Measurements from ENCODE around the gene MYLK. TPM values are rescaled to one million over a fixed set of nuclear protein-coding genes. Genes with fewer than 3 reads are reported as not detected.
"Not testable (repeated sequence)": the region's sequence is repeated elsewhere in the genome, so short reads cannot be mapped to it uniquely, and the experiment has no call there.

Gene MYLK
- total RNA-seq, 1 donor from 2014 or later: 24.3 TPM

- no peak for DNase-seq (ENCODE audit: low read depth, low spot score)
These were observed 256.2 kb downstream of the MYLK start for GRCh38 chr3:123627673-123628670.

DNA sequence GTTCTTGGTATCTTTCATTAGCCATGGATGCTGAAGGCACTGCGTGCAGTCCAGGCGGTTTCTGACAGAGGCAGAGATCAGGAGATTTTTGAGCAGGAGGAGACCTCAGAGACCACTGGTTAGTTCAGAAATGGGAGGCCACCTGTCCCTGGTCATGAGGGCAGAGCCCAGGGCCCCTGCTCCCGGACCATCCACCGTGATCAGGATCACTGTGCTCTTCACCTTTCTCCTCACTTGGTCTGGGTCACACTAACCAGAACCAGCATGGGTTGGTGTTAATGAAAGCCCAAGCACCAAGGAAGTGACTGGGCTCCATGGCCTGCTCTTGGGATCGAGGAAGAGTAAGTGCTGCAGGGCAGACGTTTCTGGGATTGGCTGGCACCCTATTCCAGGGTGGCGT, 257.3 kb downstream of the MYLK start:
- no peak for DNase-seq (ENCODE audit: low read depth, low spot score)

- no peak for DNase-seq (ENCODE audit: low read depth, low spot score)
These were observed 259.8 kb downstream of the MYLK start for GRCh38 chr3:123624302-123624701.

DNA sequence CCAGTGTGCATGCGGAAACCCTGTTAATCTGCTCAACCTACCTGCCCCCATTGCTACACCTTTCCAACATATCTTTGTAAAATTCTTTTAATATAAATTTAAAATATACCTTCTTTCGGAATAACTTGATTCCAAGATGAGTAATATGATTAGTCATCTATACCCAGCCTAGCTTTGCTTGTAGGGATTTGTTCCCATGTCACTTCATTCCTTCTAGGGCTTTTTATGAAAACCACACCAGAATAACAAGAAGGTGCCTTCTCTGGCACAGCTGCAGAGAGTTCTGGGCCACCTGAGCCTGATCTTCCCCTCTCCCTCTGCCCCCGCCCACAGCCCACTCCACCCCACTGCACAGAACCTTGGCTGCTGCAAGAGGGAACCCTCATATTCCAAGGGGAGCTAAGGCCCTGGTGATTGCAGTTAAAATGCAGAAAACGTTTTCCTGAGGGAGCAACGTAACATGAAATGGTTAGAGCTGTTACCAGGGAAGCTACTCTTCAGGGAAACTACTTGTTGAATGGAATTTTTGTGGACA, 260.7 kb downstream of the MYLK start:
- DNase-seq (ENCODE audit: low read depth, low spot score): no peak

- DNase-seq (ENCODE audit: low read depth, low spot score): no peak
These were observed 261.4 kb downstream of the MYLK start for GRCh38 chr3:123622766-123623165.

DNA sequence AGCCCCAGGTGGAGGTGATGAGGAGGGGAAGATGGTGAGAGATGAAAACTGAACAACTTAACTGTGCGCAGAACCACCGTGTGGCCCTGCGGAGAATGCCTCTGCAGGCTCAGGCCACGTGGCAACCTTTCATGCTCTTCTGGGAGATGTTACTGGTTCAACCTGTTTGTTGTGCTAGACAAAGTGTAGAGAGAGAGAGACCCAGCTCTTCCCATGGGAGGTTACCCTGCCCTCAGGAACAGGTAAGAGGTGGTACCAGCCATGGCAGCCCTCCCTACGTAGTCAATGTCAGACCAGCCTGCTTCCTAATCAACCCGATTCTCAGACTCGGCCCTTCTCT, 262.3 kb downstream of the MYLK start:
- DNase-seq (ENCODE audit: low read depth, low spot score): no peak

DNA sequence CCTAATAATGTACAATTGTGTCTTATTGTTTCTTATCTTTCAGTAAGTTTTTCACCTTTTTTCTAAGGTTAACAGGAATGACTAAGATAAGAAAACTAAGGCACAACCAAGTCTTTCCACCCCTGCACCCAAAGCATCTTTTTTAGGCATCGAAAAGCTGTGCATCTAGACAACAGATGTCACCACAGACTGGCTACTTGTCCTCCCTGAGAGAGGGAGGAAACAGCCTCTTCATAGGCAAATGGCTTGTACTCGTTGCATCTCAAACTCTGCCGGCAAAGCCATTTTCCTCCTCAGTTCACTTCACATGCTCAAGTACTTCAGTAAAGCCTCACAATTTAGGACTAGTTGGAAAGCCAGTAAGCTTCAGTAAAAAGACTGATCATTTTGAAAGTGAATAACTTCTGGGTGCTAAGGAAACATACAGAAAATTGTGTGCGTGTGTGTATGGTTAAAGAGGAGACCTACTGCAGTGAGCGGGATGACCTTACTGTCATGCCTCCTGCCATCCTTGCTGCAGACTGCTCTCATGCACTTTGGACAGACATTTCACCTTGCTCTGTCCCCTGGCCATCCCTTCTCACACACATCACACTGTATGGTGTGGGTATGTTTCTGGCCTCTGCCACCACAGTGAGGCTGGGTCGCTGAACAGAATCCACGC, 262.8 kb downstream of the MYLK start:
- no peak for DNase-seq (ENCODE audit: low read depth, low spot score)

DNA sequence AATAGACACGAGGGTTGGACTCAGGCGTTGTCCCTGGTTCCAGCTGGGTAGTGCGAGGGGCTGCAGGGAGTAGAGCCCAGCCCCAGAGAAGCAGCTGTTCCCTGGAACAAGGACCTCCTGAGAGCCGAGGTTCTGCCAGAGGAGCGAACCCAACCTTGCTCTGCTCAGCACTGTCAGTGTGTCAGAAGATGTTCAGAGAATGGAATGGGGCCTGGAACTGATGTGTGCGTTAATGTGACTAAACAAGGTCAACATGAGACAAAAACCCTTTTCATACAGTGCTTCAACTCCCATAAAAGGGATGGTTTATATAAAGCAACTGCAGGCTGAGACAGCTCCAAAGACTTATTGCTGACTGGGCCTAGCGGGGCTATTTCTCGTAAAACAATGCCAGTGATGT, 263.8 kb downstream of the MYLK start:
- no peak for DNase-seq (ENCODE audit: low read depth, low spot score)

DNA sequence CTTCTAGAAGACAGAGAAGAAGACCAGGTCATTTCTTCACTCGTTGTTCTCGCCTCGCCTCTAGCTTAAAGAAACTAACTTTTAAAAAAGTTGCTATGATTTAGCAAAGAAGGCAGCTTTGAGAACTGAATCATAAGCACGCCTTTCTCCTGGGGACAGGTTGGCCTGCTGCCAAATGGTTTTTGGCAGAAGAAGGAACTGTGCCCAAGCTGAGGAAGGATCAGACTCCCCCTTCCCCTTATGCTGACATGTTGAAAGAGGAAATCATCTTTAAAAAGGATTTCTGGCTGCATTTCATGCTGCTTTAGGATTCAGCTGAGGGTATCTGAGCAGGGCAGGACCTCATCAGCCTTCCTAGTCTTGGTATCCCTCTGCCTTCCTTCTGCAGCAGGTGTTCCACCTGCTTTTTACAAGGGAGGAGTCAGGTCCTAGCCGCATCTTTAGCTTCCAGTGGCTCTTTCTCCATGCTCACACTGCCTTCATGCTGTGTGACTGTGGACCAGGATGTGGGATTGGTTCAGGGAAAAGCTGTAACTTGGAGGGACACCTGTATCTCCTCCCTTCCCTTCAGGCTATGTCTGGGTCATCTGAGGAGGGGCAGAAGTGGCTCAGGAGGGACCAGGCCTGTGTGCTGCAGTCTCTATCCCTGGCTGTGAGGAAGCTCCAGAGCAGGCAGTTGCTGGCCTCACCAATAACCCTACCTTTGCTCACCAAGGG, 265.2 kb downstream of the MYLK start:
- DNase-seq (ENCODE audit: low read depth, low spot score): no peak

DNA sequence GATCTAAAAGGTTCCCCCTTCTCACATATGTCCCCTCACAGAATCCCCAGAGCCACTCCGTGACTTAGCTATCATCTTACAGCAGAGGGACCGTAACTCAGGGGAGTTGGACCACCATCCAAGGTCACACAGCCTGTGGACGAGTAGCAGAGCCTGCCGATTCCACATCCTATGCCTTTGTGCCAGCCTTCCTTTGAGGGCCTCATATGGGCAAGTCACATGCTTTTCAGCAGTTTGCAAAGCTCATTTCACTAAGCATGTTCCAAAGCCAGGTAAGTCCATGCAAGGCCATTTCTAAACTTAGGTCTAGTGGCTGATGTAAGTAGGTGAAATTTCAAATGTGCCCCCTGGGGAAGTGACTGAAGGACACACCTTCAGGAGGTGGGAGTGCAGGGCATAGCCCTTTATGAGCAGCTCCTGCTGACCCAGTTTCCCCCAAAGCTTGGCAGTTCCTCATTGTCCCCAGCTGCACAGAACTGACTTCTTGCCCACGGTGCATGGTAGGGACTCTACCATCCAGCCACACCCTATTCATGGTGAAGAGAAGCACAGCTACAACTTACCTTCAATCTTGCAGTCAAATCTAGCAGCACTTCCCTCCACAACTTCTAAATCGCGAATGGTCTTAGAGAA, 265.9 kb downstream of the MYLK start:
- no peak for DNase-seq (ENCODE audit: low read depth, low spot score)

DNA sequence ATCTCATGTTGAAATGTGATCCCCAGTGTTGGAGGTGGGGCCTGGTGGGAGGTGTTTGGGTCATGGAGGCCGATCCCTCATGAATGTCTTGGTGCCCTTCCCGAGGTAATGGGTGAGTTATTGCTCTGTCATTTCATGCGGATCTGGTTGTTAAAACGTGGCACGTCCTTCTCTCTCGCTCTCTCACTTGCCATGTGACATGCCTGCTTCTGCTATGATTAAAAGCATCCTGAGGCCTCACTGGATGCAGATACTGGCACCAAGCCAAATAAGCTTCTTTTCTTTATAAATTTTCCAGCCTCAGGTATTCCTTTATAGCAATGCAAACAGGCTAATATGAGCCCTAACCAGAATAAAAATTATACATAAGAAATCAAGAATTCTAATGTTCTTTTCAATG, 267.5 kb downstream of the MYLK start:
- DNase-seq (ENCODE audit: low read depth, low spot score): no peak

DNA sequence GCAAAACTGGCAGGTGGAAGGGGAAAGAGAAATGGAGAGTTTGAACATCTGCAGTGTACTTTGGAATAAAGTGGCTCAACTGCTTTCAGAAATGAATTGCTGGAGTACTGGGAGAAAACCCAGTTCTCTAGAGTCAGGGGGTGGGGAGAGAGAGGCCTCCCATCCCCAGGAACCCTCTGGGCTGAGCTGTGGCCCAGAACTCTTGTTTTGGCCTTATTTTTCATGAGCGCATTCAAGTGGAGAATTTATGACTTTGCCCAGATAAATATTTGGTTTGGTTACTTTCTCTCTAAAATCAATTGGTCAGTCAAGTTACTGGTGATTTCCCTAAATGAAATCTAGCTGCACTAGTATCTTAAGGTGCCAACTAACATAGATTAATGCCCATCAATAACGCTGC, 270.6 kb downstream of the MYLK start:
- no peak for DNase-seq (ENCODE audit: low read depth, low spot score)

DNA sequence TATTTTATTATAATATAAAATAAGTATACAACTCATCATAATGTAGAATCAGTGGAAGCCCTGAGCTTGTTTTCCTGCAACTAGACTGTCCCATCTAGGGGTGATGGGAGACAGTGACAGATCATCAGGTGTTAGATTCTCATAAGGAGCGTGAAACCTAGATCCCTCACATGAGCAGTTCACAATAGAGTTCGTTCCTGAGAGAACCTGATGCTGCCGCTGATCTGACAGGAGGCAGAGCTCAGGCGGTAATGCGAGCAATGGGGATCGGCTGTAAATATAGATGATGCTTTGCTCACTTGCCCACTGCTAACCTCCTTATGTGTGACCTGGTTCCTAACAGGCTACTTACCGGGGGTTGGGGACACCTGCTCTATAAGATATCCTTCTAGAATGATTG, 272.5 kb downstream of the MYLK start:
- not testable (repeated sequence) for DNase-seq (ENCODE audit: low read depth, low spot score)

DNA sequence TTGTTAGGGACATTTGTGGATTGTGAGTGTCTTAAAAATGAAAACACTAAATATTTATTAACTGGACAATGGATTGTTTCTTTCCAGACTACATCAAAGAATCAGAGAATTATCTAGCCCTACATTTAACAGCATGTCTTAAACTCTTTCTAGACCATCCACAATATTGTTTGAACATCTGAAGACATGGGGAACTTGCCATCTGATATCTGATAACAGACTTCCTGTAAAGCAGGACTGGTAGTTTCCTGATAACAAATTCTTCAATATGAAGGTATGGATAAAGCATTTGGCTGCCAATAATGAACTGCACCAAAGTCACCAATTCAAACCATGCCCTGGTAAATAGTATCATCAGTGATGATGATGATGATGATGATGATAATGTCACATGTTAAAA, 273.1 kb downstream of the MYLK start:
- no peak for DNase-seq (ENCODE audit: low read depth, low spot score)

DNA sequence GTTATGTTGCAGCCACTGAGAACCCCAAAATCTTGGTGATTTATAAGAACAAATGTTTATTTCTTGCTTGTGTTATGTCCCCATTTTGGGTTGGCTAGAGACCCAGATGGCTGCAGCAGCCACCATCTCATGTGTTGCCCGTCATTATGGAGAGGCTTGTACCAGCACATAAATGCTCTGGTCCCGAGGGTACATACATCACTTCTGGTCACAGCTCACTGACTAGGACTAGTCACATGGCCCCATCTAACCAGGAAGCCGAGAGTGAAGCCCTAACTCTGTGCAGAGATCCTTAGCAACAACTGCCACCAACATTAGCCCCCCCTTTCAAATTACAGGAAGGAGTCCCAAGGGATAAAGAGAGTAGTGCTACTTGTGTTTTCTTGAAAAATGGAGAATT, 273.8 kb downstream of the MYLK start:
- DNase-seq (ENCODE audit: low read depth, low spot score): no peak

DNA sequence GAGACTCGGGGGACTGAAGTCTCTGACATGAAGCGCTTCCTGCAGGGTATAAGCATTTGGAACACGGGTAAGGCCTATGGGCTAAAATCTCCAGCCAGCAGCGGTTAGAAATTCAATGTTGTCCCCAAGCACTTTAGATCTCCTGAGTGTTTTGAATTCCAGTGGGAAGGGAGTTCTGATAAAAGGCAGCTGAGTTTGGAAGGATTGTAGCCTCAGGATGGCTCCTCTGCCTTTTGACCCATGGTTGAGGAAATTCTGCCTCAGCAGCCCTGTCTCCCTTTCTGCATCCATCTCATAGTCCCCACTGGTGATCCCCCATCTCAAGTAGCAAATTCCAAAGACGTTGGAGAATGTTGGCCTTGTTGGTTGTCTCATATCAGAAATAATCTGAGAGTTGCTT, 275.1 kb downstream of the MYLK start:
- no peak for DNase-seq (ENCODE audit: low read depth, low spot score)

GRCh38 chr3:123608263-123608937, 275.7 kb downstream of the MYLK start:
- DNase-seq (ENCODE audit: low read depth, low spot score): no peak

DNA sequence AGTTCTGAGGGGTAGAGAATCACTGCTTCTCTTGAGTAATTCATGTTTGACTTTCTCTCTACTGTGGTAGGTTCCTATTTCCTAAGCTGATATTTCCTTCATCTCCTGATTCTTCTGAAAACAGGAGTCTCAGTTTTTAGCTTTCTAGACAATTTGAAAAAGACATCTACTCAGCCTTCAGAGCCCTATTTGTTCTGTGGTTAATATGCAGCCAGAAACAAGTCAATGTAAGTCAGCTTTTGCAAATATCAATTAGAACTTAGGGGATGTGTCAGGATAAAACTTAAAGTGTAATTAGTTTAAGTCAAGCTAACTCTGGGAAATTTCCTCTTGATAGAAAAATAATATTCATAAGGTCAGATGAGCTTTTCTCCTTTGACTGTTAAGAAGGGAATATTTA, 277.6 kb downstream of the MYLK start:
- no peak for DNase-seq (ENCODE audit: low read depth, low spot score)

DNA sequence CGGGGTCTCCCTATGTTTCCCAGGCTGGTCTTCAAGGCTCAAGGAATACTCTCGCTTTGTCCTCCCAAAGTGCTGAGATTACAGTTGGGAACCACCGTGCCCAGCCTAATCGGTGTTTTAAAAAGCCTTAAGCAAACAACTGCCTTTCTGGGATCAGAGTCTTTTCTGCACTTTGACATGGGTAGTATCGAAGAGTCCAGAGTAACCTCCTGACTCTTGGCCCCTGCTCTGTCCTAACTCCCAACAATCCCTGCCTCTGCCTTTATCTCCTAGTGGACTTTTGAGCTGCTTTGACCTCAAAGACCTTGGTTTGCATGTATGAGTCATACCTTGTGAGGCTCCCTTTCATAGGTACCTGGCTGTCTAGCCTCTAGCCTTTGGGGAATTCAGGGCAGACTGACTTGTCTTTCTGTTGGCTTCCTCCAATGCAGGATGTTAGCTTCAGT, 278.3 kb downstream of the MYLK start:
- no peak for DNase-seq (ENCODE audit: low read depth, low spot score)

- not testable (repeated sequence) for DNase-seq (ENCODE audit: low read depth, low spot score)
These were observed 281.0 kb downstream of the MYLK start for GRCh38 chr3:123603153-123603552.

DNA sequence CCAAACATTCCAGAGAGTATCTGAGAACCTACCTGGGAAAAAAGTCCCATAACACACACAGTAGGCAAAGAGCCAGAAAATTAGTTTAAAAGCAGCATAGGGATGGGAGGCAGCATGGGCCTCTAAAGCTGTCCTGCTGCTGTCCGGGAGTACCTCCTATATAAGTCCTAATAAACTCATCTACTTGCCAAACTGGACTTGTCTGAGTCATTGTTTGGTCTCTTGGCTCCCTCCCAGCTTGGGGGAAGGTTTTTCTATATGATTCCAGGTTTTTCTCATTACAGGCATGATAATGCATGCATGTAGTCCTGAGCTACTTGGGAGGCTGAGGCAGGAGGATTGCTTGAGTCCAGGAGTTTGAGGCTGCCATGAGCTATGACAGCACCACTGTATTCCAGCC, 281.8 kb downstream of the MYLK start:
- peak; percentile 41 for DNase-seq (ENCODE audit: low read depth, low spot score)
